ENCODE measurements around the gene UBL3.

DNA sequence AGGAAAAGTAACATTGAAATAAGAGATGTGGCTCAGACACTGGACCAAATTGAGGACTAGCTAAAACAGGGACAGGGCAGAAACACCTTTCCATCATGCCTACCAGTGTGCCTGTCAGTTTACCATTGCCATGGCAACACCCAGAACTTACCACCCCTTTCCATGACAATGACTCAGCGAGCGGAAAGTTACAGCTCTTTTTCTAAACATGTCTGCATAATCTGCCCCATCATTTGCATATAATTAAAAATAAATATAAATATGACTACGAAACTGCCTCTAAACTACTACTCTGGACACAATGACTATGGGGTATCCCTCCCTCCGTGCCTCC is 96.0 kb downstream of the UBL3 start:
- TF ChIP-seq, protein P1, sequence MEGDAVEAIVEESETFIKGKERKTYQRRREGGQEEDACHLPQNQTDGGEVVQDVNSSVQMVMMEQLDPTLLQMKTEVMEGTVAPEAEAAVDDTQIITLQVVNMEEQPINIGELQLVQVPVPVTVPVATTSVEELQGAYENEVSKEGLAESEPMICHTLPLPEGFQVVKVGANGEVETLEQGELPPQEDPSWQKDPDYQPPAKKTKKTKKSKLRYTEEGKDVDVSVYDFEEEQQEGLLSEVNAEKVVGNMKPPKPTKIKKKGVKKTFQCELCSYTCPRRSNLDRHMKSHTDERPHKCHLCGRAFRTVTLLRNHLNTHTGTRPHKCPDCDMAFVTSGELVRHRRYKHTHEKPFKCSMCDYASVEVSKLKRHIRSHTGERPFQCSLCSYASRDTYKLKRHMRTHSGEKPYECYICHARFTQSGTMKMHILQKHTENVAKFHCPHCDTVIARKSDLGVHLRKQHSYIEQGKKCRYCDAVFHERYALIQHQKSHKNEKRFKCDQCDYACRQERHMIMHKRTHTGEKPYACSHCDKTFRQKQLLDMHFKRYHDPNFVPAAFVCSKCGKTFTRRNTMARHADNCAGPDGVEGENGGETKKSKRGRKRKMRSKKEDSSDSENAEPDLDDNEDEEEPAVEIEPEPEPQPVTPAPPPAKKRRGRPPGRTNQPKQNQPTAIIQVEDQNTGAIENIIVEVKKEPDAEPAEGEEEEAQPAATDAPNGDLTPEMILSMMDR (IDR thresholded peaks at IDR 0.05 in 2 of 3, conservative IDR thresholded peaks at IDR 0.05 in 1 of 3; ENCODE audit: borderline replicate concordance in 1 of 3, insufficient read depth in 1 of 3, low read depth in 2 of 3, low read length in 2 of 3), result no peak
- TF ChIP-seq EZH2 (IDR thresholded peaks at IDR 0.05), result no peak
- TF ChIP-seq ZNF274 (IDR thresholded peaks at IDR 0.05; ENCODE audit: low read depth, low read length), result no peak
- TF ChIP-seq SP1 (IDR thresholded peaks at IDR 0.05; ENCODE audit: low read depth), result no peak
- TF ChIP-seq, protein P2, sequence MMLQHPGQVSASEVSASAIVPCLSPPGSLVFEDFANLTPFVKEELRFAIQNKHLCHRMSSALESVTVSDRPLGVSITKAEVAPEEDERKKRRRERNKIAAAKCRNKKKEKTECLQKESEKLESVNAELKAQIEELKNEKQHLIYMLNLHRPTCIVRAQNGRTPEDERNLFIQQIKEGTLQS (IDR thresholded peaks at IDR 0.05), result no peak
- no peak for TF ChIP-seq TCF7L2 (IDR thresholded peaks at IDR 0.05; ENCODE audit: borderline replicate concordance, extremely low read depth, insufficient read depth, insufficient read length)
- TF ChIP-seq JUND (IDR thresholded peaks at IDR 0.05), result no peak
